Dedifferentiated amniotic fluid mesenchymal stem cell (primary cell): ENCODE data around the gene PTPN22.

ENCODE experiments used
- DNase-seq: peaks from one replicate; pipeline ENCODE4 v3.0.0-alpha.2; 2016; ENCODE audit errors: extremely low spot score

Gene PTPN22

DNA sequence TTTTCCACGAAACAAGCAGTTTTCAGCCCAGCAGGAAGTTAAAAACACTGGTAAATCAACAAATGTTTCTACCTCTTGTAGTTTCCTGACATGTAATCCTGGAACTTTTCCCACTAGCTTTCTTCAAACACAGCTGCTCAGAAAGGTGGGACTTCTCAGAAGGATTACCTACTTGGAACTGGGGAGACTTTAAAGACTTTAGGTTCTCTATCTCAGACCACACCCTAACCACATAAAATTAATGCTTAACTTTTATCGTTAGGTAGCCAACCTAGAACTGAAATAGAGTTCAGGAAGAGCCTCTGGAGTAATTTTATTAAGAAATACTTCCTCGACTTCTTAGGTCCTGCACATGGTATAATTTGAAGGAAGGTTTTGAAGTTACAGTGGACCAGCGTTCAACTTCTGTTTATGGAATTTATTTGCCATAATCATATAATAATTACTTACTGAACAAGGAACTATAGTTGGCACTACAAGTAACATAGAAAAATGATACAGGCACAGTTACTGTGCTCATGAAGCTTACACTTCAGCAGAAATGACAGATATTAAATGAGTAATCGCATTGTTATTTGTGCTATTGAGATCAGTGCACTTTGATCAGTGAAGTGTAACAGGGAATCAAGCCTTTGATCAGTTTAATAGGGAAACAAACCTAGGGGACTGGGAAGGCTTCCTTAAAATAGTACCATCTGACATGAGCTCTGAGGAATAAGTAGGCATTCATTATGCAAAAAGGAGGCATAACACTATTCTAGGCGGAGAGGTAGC lies 16.1 kb upstream of the PTPN22 start, which contains the start of gene BCL2L15:
Gene BCL2L15 (minus strand): TSS at position 180 of the 774 bp plus-strand sequence. CDS start 206 bp downstream, outside the sequence.
- no peak for DNase-seq

DNA sequence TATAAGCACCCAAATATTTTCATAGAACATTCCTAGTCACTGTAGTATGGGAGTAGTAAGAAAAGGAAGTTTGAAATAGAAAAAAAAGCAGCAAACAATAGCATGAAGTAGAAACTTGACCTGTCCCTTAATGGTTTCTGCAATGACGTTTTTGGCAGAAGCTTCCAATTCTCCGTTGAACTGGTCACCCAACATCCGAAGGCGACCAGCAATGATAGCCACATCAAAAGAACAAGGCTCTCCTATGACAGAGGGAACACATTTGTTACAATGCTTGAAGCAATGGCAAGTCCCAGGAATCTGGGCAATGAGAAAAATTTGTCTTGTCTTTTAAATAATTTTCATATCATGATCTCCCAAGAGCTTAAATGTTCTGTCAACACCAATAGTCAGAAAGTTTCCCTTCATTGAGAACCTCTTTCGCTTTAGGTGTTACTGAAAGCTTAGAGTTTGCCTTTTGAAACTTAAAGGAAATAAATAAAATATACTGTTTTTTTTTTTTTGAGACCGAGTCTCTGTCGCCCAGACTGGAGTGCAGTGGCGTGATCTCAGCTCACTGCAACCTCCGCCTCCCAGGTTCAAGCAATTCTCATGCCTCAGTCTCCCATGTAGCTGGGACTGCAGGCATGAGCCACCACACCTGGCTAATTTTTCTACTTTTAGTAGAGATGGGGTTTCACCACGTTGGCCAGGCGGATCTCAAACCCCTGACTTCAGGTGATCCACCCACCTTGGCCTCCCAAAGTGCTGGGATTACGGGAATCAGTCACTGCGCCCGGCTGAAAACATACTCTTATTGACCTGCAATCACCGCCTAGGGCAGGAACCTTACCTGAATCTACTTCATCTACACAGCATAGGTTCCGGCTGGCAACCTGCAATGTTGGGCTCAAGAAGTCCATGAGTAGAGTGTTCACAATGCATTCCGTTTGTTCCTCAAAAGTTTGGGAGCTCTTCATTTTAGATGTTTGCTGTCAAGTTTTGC lies 15.2 kb upstream of the PTPN22 start:
- DNase-seq = no peak

DNA sequence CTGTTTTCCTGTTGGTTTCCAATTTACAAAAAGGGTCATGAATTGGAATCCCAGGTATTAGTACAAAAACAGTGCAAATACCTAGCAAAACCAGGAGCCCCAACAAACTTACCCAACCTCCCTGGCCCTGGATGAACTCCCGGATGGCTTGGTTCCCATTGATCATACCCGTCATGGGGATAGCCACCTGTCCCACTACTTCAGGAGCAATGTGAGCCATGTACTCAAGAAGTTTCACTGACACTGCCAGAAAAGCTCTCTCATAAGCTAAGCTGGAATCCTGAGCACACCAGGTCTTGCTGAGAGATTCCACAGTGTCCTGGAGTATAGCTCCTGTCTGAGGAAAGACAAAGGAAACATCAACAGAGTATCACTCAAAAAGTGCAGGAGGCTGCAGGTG lies 10.1 kb upstream of the PTPN22 start:
- DNase-seq = no peak

DNA sequence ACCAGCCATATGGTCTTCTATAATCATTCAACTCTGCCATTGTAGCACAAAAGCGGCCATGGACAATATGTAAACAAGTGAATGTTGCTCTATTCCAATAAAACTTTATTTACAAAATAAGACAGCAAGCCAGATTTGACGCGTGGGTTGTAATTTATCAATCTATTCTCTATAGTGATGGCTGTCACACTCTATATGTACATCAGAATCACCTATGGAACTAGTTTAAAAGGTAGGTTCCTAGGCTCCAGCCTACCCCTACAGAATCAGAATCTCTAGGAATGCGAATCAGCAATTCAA lies 8.2 kb upstream of the PTPN22 start:
- DNase-seq = no peak

DNA sequence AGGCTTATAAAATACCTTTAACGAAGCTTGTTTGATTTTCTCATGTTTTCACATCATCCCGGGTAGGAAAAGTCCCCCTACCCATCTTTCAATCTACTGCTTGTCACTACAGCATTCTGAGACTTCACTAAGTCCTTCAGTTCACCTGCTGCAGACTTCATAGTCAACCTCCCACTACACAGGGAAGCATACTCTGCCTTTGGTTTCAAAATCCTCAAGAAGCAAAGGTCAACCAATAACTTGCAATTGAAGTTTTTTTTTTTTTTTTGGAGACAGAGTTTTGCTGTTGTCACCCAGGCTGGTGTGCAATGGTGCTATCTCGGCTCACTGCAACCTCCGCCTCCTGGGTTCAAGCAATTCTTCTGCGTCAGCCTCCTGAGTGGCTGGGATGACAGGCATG lies 4.7 kb upstream of the PTPN22 start:
- DNase-seq = no peak

DNA sequence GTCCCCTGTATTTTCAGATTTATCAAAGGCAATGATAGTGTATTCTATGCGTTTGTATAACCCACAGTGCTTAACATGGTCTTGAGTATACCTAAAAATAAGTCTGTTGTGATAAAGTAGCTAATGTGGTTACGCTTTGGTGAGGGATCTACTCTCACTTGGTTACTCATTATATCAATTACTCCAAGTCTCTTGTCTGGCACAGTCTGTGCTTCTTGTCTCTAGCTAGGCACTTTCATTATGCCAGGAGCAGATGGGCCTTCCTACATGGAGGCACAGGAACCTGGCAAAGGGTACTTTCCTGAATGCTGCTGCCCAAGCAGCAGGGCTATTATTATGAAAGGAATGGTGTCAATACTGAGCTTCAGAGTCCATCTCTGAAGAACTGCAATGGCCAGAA lies 4.2 kb upstream of the PTPN22 start:
- no peak for DNase-seq

DNA sequence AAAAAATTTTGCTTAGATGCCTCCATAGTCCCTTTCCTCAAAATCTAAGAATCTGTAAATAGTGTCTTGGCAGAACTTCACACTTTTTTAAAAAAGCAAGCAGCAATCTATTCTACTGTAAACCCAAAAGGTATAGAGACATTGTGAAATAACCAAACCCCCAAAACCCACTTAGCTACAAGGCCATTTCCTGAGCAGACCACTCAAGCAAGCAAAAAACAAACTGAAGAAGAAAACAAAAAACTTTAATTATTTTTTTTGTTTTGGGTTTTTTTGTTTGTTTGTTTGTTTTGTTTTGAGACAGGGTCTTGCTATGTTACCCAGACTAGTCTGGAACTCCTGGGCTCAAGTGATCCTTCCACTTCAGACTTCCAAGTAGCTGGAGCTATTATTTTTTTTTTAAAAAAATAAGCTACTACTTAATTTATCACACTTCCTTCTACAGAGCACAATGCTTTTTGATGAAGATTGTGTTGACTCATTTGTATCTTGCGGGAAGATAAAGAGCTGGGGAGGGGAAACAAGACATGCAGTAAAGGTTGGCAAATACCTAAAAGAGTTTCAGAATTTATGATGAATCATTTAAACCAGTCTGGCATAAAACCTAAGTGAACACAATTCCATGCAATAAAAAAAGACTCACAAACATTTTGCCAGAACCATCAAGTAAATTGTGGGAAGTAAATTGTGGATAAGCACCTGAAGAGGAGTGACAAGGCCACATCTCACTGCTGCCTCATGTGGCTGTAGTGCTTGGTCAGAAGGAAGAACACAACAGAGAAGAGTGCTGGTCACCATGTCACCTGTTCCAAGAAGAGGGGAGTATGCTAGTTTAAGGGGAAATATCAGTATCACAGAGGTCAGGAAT lies 2.7 kb upstream of the PTPN22 start:
- DNase-seq = no peak

DNA sequence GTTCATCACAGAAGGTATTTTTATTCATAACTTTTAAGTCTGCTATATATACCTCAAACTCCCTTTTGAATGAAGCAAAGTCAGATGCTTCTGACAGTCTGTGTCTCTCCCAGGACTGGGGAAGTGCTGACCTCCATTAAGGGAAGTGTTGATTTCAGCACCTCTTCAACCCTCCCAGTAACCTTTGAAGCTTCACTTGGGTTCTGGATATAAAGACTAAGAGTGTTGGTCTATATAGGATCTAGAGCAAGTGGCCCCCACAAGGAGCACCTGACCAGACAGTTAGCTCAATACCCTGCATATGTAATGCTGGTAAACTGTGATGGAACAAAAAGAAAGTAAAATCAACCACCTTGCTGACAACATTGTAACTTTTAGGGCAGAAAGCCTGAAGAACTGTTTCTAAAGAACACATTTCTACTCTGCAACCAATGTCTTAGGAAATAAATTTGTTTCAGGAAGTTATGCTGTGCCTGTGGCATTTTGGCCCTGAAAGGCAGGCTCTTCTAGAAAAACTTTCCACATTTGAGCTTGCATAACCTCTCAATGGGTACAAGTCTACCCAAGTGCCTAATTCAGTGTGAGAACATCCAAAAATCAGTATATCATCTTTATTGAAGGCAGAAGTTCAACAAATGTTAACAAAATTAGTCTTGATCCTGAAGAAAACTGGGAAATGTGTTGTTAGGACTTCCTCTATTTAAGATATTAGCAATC lies 865 bp upstream of the PTPN22 start:
- DNase-seq = no peak

DNA sequence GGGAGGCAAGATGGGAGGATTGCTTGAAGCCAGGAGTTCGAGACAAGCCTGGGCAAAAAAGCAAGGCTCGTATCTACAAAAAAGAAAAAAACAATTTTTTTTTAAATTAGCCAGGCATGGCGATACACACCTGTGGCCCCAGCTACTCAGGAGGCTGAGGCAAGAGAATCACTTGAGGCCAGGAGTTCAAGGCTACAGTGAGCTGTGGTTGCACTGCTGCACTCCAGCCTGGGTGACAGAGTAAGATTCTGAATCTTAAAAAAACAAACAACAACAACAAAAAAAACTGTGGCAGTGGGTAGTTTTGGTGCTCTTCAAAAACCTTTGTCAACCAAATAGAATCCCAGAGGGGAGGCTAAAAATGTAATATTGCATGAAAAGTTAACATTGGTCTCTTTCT lies 734 bp downstream of the PTPN22 start:
- DNase-seq = no peak

DNA sequence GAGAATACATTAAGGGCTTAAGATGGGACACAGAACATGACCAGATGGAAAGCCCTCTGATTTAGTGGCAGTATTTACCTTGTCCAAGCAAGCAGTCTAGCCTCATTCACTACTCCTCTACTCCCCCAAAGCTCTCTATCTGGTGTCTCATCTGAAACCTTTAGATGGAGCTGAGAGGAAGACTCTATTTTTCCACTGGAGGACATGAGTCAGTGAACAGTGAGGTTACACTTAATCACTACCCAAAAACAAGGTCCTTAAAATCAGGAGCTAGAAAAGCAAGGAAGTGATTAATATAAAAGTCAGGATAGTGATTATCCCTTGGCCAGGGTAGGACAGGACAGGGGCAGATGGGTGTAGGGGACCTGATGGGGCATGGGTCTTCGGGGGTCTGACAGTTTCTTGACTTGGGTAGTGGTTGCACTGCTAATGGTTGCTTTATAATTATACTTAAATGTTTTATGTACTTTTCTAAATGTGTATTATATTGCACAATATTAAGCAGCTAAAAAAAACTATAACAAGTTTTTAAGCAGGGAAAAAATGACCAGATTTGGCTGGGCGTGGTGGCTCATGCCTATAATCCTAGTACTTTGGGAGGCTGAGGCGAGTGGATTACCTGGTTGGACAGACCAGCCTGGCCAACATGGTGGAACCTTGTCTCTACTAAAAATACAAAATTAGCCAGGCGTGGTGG lies 3.0 kb downstream of the PTPN22 start:
- DNase-seq = no peak

DNA sequence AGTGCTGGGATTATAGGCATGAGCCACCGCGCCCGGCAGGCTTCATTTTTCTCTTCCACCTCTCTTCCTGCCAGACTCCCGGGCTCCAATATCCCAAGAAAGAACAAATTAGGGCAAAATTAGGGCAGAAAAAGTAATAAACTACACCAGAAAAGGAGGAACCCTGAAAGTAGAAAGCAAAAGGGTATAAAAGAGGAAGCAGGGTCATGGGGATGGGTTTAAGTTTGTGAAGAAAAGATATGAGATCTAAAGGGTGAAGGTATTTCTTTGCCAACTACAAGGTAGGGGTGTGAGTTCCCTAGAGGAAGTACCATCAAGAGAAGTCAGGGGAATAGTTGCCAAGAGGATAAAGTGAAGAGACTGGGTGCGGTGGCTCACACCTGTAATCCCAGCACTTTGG lies 9.9 kb downstream of the PTPN22 start:
- no peak for DNase-seq

DNA sequence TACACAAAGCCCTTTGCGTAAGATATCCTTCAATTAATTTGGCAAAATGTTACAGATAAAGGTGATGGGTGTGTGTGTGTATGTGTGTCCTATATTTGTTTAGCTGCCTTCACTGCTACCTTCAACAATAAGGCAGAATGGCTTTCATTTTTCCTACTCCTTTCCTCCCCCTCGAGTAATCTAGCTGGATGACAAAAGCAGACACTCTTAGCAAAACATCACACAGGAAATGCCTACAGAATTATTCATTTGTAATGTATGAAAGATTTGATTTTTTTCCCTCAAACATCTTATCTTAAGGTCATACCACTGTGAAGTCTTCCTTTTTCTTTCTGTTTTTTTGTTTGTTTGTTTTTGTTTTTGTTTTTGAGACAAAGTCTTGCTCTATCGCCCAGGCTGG lies 10.6 kb downstream of the PTPN22 start:
- peak; percentile 72 for DNase-seq

DNA sequence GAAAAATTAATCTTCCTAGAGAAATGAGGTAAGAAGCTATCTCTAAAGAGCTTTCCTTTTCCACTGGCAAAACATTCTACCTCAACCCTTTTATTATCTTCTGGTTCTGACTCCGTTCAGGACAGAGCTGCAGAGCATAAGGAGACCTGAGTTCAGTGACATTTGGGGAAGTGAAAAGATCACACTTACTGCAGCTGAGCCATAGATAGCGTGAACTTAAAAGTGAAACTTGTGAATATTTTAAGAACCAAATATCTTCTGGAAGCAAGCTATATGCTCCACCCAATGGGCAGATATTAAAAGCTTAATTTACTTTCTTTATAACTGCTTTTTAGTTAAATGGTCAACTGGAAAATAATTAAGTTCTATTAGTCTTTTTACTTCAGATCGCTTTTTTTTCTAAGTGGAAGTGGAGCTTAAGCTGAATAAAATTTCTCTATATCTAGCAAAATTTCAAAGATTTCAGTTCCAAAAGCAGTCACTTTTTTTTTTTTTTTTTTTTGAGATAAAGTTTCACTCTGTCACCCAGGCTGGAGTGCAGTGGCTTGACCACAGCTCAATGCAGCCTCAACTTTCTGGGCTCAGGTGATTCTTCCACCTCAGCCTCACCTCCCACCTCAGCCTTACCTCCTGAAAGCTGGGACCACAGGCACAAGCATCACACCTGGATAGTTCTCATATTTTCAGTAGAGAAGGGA lies 11.9 kb downstream of the PTPN22 start:
- DNase-seq = no peak

DNA sequence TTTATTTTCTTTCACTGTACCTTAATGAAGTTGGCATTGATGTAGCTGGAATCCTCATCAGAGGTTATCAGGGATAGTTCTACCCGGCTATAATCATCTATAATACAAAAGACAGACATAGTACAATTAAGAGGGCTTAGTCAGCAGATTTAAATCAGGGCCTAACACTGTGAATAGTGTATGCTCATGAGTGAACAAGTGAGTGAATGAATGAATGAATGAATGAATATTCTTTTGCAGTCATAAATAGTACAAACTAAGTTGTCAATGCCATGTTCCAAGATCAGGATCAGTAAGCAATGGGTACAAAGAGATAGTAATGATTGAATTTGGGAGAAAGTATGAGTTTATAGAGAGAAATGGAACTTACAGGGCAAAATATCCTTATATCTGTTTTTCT lies 12.5 kb downstream of the PTPN22 start:
- no peak for DNase-seq

DNA sequence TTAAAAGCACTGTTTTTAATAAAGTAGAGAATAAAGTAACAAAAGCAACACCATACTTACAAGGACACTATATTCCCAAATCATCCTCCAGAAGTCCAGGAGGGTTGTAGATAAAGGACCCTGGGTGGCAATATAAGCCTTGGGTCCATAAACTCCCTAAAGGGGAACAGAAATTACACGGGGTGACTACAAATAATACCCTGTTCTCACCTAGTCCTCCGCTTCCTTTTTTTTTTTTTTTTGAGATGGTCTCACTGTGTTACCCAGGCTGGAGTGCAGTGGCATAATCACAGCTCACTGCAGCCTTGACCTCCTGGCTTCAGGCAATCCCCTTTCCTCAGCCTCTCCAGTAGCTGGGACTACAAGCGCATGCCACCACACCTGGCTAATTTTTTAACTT lies 13.1 kb downstream of the PTPN22 start:
- DNase-seq = no peak

DNA sequence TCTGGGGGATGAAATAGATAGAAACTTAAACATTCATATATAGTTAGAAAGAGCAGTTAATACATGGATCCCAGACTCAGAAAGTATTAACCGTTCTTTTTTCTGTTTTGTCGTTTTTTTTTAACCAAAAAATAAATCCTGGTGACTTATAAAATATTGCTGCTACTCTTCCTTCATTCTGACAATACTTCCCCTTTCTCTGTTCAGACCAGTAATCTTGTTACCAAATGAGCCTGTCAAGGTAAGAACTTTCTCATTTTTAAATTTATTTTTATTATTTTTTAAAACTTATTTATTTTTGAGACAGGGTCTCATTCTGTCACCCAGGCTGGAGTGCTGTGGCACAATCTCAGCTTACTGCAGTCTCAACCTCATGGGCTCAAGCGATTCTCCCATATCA lies 13.7 kb downstream of the PTPN22 start:
- DNase-seq = no peak

DNA sequence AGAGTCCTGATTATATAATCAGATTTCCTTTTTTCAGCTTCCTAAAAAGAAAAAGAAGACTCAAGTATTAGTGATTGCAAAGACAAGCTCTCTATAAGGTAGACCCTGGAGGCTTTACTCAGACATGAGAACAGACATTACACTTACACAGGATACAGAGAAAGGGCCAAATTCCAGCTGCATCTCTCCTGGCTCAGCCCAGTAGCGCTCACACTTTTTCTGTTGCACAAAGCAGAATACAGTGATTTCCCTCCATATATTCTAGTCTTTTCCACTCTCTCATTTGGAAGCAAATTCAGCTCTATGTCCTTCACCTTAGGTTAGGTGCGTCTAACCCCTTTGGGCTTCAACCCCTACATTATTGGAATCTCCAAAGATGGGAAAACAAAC lies 15.1 kb downstream of the PTPN22 start:
- DNase-seq = no peak

DNA sequence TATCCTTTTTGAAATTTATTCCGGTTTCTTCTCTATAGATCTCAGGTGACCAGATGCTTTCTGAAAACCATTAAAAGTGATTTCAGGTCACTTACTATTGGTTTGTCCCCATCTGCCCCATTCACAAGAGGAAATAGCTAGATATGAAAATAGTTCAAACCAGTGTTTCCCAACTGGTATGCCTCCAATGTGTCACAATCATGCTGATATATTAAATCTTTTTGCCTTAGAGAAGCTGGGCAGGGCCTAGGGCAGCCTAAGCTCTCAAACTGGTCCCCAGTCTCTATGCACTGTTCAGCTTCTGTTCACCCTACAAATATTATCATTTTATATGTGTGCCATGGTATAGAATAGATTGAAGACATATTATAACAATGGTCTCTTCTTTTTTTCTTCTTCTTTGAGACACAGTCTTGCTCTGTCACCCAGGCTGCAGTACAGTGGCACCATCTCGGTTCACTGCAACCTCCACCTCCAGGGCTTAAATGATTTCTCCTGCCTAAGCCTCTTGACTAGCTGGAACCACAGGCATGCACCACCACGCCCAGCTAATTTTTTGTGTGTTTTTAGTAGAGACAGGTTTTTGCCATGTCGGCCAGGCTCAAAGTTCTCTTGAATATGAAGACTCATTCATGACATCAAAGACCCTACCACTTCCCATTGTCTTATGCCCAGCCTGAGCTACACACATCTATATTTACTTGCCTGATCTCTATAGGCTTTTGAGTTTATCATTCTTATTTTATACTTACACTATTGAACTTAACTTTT lies 15.7 kb downstream of the PTPN22 start:
- no peak for DNase-seq

DNA sequence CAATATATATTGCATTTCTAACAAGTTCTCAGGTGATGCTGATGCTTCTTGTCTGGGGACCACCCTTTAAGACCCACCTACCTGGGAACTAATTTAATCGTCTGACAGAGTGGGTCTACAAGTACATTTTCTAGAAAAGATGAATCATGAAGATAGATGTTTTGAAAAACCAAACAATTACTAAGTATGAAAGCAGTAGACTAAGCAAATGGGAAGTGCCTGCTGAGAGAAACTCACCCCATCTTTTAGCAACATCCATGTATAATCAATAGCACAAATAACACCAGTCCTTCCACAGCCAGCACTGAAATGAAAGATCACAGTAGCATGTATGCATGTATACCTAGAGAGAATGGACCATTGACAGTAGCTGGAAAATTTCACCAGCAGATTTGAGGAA lies 17.3 kb downstream of the PTPN22 start:
- no peak for DNase-seq
